Heart right ventricle (tissue), 16 donors: Measurements from ENCODE around the gene KLHL13. TPM values are rescaled to one million over a fixed set of nuclear protein-coding genes. Genes with fewer than 3 reads are reported as not detected.

ENCODE experiments used
- ATAC-seq, 8 donors: fragments of 200-7000 bp; cut with Tn5 transposase; one replicate each; pipeline ENCODE4 v1.9.1; 2020; ENCODE audit warnings: mild to moderate bottlenecking in 8 of 8, moderate library complexity in 8 of 8, moderate number of reproducible peaks in 1 of 8
- DNase-seq, 2 donors: peaks; one replicate each; pipeline ENCODE4 v3.0.0-alpha.2; 2020
- H3K27ac ChIP-seq, 10 donors: fragments of 200-600 bp; sonication (generic) in 2 of 10; one replicate each; pipeline versions ENCODE4 v1.5.0 to v1.8.0; 2020 to 2022; ENCODE audit warnings: mild to moderate bottlenecking in 3 of 10
- H3K27me3 ChIP-seq, 7 donors: fragments of 200-600 bp; one replicate each; pipeline ENCODE4 v1.8.0; 2021 to 2022; ENCODE audit warnings: mild to moderate bottlenecking in 2 of 7
- H3K36me3 ChIP-seq, 9 donors: fragments of 200-600 bp; sonication (generic) in 1 of 9; one replicate each; pipeline versions ENCODE4 v1.5.0 to v1.8.0; 2020 to 2022; ENCODE audit warnings: mild to moderate bottlenecking in 2 of 9
- H3K4me1 ChIP-seq, 9 donors: fragments of 200-600 bp; sonication (generic) in 1 of 9; one replicate each; pipeline versions ENCODE4 v1.5.0 to v1.8.0; 2020 to 2022; ENCODE audit warnings: mild to moderate bottlenecking in 4 of 9
- H3K4me3 ChIP-seq, 10 donors: fragments of 200-600 bp; sonication (generic) in 2 of 10; one replicate each; pipeline versions ENCODE4 v1.5.0 to v1.8.0; 2020 to 2022; ENCODE audit warnings: mild to moderate bottlenecking in 7 of 10, moderate library complexity in 2 of 10
- H3K9me3 ChIP-seq, 11 donors: fragments of 200-600 bp in 10 of 11; sonication (generic) in 2 of 11; one replicate each; pipeline versions ENCODE4 v1.5.0 to v1.8.0; 2013 to 2022; ENCODE audit warnings: mild to moderate bottlenecking in 2 of 11, control low read depth in 1 of 11, moderate library complexity in 1 of 11
- WGBS, 2 donors: extraction: QIAGEN DNeasy Blood & Tissue Kit; methylation state at CpG; one replicate each; pipeline ENCODE4 v1.1.7; 2013; ENCODE audit warnings: inconsistent platforms in 1 of 2; 5-methylcytosine and 5-hydroxymethylcytosine counted together
- intact Hi-C, 10 donors: fragments of 100-400 bp; cut with DNase I; formaldehyde crosslinking; loops; one replicate each; pipeline versions ENCODE4 v1.11.1 to v1.14.2; 2022
- polyA plus RNA-seq, 2 donors: library from polyadenylated mRNA; stranded (reverse); fragments of 200-250 nt; gene quantifications; one replicate each; pipeline ENCODE4 v1.2.3, GENCODE V29; 2013
- total RNA-seq, 10 donors: library from RNA; stranded (reverse); fragmentation: NEBNext Ultra II Directional in 3 of 10; extraction: Animal tissue kit (Norgen Biotek cat#: 25700) in 3 of 10; gene quantifications; one replicate each; pipeline versions ENCODE4 v1.2.1 to v1.2.4, GENCODE V29; 2021 to 2023
- TF ChIP-seq, protein P1 (sequence below), 9 donors: fragments of 200-600 bp; sonication (generic) in 2 of 9; IDR thresholded peaks; one replicate each; pipeline versions ENCODE4 v1.5.0 to v1.8.0; 2021 to 2022; ENCODE audit warnings: antibody characterized with exemption in 9 of 9, mild to moderate bottlenecking in 5 of 9, moderate library complexity in 1 of 9
- donor health status: Arrhythmogenic right ventricular cardiomyopathy.
- donor health status: ischemic (EF 13 %, LVEDD 7.1; RV severe dilation, severe dysfunction).
- donor health status: healthy with polysubstance abuse.
- donor health status: DM: no; HTN: yes; CAD: no.
- donor health status: DM: no; HTN: no; CAD: no.
- donor health status: ischemic (EF 25% LVEDD 6.9; RV normal size, moderate dysfunction).
- donor health status: ischemic (EF 25% LVEDD 5.7; RV mildly dilated, moderate dysfunction).
- donor health status: healthy.
- donor health status: DM: yes; HTN: yes; CAD: no.
- donor health status: Ischemic cardiomyopathy.
- donor health status: ischemic (EF 35%, LVEDD 5.7; RV mildly dilated, moderate dysfunction).
- donor health status: nonischemic (EF 11% LVEDD 7.7; RV severe dilation, severe dysfunction).
- donor health status: DM: yes; HTN: yes; CAD: no.
- donor health status: PGD.
- donor health status: ischemic (EF 29% LVEDD 5.4; RV normal size, mild dysfunction).
- donor health status: nonischemic (EF 23%, LVEDD 6.1; RV moderate dilation, normal function).

Gene KLHL13
- total and polyA plus RNA-seq, 12 donors: 2.0 to 18.9 (median 10.1) TPM

- peaks cover 0 to 4% (median 0%) of the 10 kb centered on the region in 9 donors for H3K4me1 ChIP-seq
- H3K36me3 ChIP-seq: no peaks in the 10 kb centered on the region
- no peak for ATAC-seq
- intact Hi-C loops: no loop called here
- TF ChIP-seq, protein P1, sequence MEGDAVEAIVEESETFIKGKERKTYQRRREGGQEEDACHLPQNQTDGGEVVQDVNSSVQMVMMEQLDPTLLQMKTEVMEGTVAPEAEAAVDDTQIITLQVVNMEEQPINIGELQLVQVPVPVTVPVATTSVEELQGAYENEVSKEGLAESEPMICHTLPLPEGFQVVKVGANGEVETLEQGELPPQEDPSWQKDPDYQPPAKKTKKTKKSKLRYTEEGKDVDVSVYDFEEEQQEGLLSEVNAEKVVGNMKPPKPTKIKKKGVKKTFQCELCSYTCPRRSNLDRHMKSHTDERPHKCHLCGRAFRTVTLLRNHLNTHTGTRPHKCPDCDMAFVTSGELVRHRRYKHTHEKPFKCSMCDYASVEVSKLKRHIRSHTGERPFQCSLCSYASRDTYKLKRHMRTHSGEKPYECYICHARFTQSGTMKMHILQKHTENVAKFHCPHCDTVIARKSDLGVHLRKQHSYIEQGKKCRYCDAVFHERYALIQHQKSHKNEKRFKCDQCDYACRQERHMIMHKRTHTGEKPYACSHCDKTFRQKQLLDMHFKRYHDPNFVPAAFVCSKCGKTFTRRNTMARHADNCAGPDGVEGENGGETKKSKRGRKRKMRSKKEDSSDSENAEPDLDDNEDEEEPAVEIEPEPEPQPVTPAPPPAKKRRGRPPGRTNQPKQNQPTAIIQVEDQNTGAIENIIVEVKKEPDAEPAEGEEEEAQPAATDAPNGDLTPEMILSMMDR (IDR thresholded peaks at IDR 0.05): no peak
- 82 to 84% methylated on average over 3 of the region's 3 CpGs for WGBS, 2 donors
- H3K9me3 ChIP-seq: no peaks in the 10 kb centered on the region
- no peak overlapping the region for H3K4me3 ChIP-seq
- H3K27me3 ChIP-seq: no peaks in the 10 kb centered on the region
- no peak for DNase-seq
- H3K27ac ChIP-seq: no peak overlapping the region
These were observed 53.6 kb downstream of the KLHL13 start for GRCh38 chrX:118062817-118063615.

GRCh38 chrX:118062048-118062789 lies 54.4 kb downstream of the KLHL13 start:
- Histone ChIP-seq H3K4me3 (no peak overlapping the region), H3K9me3 (no peaks in the 10 kb centered on the region), H3K4me1 (peaks cover 0 to 4% (median 0%) of the 10 kb centered on the region in 9 donors), H3K36me3 (no peaks in the 10 kb centered on the region), H3K27me3 (no peaks in the 10 kb centered on the region), H3K27ac (no peak overlapping the region)
- ATAC-seq (no peak), DNase-seq (no peak)
- WGBS, 2 donors: 85 to 94% methylated on average over 4 of the region's 4 CpGs
- intact Hi-C loops: no loop called here
- TF ChIP-seq, protein P1 (IDR thresholded peaks at IDR 0.05): no peak

GRCh38 chrX:118058924-118059323 lies 57.7 kb downstream of the KLHL13 start:
- H3K9me3 ChIP-seq: peaks cover 0 to 14% (median 0%) of the 10 kb centered on the region in 11 donors
- no peaks in the 10 kb centered on the region for H3K4me1 ChIP-seq
- intact Hi-C loops: no loop called here
- TF ChIP-seq, protein P1 (IDR thresholded peaks at IDR 0.05): no peak
- ATAC-seq (no peak), DNase-seq (no peak)
- no peak overlapping the region for H3K4me3 ChIP-seq
- no peak overlapping the region for H3K27ac ChIP-seq
- WGBS, 2 donors: 94 to 95% methylated on average over 2 of the region's 2 CpGs
- H3K36me3 ChIP-seq: no peaks in the 10 kb centered on the region
- no peaks in the 10 kb centered on the region for H3K27me3 ChIP-seq

DNA sequence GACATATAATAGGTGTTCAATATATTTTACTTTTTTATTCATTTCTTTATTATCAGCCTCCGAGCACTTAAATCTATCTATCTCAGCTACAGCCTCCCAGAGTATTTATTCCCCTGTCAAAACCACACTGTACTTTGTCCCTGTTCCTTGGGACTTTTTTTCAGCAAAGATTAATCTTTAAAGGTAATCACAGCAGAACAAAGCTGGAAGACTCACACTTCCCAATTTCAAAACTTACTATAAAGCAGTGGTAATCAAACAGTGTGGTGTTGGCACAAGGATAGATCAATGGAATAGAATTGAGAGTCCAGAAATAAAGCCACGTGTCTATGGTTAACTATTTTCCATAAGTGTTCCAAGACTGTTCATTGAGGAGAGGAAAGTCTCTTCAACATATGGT lies 59.7 kb downstream of the KLHL13 start:
- no peaks in the 10 kb centered on the region for H3K4me1 ChIP-seq
- intact Hi-C loops: no loop called here
- WGBS, 2 donors: 89 to 96% methylated on average over 2 of the region's 2 CpGs
- DNase-seq (no peak), ATAC-seq (no peak)
- no peak overlapping the region for H3K27ac ChIP-seq
- H3K27me3 ChIP-seq: no peaks in the 10 kb centered on the region
- H3K36me3 ChIP-seq: no peaks in the 10 kb centered on the region
- TF ChIP-seq, protein P1 (IDR thresholded peaks at IDR 0.05): no peak
- H3K9me3 ChIP-seq: peaks cover 0 to 14% (median 0%) of the 10 kb centered on the region in 11 donors
- H3K4me3 ChIP-seq: no peak overlapping the region
